ENCODE measurements around the gene CACNA2D1. TPM values are rescaled to one million over a fixed set of nuclear protein-coding genes. Genes with fewer than 3 reads are reported as not detected.

Gene CACNA2D1
- total and polyA plus RNA-seq, 12 donors = 10.5 to 60.9 (median 35.9) TPM

GRCh38 chr7:82091126-82091684, 352.4 kb downstream of the CACNA2D1 start:
- TF ChIP-seq POLR2A (IDR thresholded peaks at IDR 0.05) (no peak), CTCF (IDR thresholded peaks at IDR 0.05) (no peak)
- intact Hi-C loops (cut with DNase I) = no loop called here
- Histone ChIP-seq H3K4me3 (no peak overlapping the region), H3K9me3 (replicated peaks in 1 of 3) (no peaks in the 10 kb centered on the region), H3K4me1 (replicated peaks in 1 of 2) (peaks cover 6 to 12% of the 10 kb centered on the region in 2 donors), H3K27ac (no peak overlapping the region), H3K36me3 (replicated peaks in 1 of 2) (no peaks in the 10 kb centered on the region), H3K27me3 (no peaks in the 10 kb centered on the region)
- WGBS, 4 donors = 34 to 54% (median 42%) methylated on average over 4 of the region's 4 CpGs
- DNase-seq = no peak

GRCh38 chr7:82087099-82087498, 356.5 kb downstream of the CACNA2D1 start:
- peaks cover 6 to 12% of the 10 kb centered on the region in 2 donors for H3K4me1 ChIP-seq (replicated peaks in 1 of 2)
- no peak overlapping the region for H3K4me3 ChIP-seq
- TF ChIP-seq CTCF (IDR thresholded peaks at IDR 0.05) (no peak), POLR2A (IDR thresholded peaks at IDR 0.05) (no peak)
- intact Hi-C loops (cut with DNase I) = no loop called here
- no peak for DNase-seq
- H3K9me3 ChIP-seq (replicated peaks in 1 of 3) = no peaks in the 10 kb centered on the region
- no peaks in the 10 kb centered on the region for H3K27me3 ChIP-seq
- no peaks in the 10 kb centered on the region for H3K36me3 ChIP-seq (replicated peaks in 1 of 2)
- WGBS, 4 donors = 90 to 95% (median 93%) methylated on average over 4 of the region's 4 CpGs
- H3K27ac ChIP-seq = no peak overlapping the region

GRCh38 chr7:82085116-82085515, 358.5 kb downstream of the CACNA2D1 start:
- TF ChIP-seq CTCF (IDR thresholded peaks at IDR 0.05) (no peak), POLR2A (IDR thresholded peaks at IDR 0.05) (no peak)
- H3K36me3 ChIP-seq (replicated peaks in 1 of 2) = no peaks in the 10 kb centered on the region
- no peaks in the 10 kb centered on the region for H3K27me3 ChIP-seq
- no peak for DNase-seq
- H3K27ac ChIP-seq = no peak overlapping the region
- WGBS, 4 donors = 92 to 95% (median 93%) methylated on average over 4 of the region's 4 CpGs
- H3K4me3 ChIP-seq = no peak overlapping the region
- intact Hi-C loops (cut with DNase I) = no loop called here
- H3K9me3 ChIP-seq (replicated peaks in 1 of 3) = no peaks in the 10 kb centered on the region
- H3K4me1 ChIP-seq (replicated peaks in 1 of 2) = peaks cover 5 to 7% of the 10 kb centered on the region in 2 donors

GRCh38 chr7:82081644-82082224, 361.8 kb downstream of the CACNA2D1 start:
- intact Hi-C loops (cut with DNase I) = no loop called here
- no peak for DNase-seq

More at GRCh38 chr7:82081644-82082224, 361.8 kb downstream of the CACNA2D1 start:
- Histone ChIP-seq H3K4me3 (no peak overlapping the region), H3K36me3 (replicated peaks in 1 of 2) (no peaks in the 10 kb centered on the region), H3K27ac (no peak overlapping the region), H3K27me3 (no peaks in the 10 kb centered on the region), H3K9me3 (replicated peaks in 1 of 3) (no peaks in the 10 kb centered on the region), H3K4me1 (replicated peaks in 1 of 2) (peaks cover 5 to 7% of the 10 kb centered on the region in 2 donors)
- TF ChIP-seq POLR2A (IDR thresholded peaks at IDR 0.05) (no peak), CTCF (IDR thresholded peaks at IDR 0.05) (no peak)
- WGBS, 4 donors = 87 to 94% (median 91%) methylated on average over 5 to 12 of the region's 12 CpGs
